IMR-90 (cell line): ENCODE measurements around the gene P4HA2. TPM values are rescaled to one million over a fixed set of nuclear protein-coding genes. Genes with fewer than 3 reads are reported as not detected.
A peak's percentile ranks its signal among the peaks of the same experiment; 100 is the strongest.

ENCODE experiments used
- ATAC-seq: fragments of 200-7000 bp; cut with Tn5 transposase; 2 replicates; pipeline ENCODE4 v1.9.1; 2020; ENCODE audit warnings: low read depth, mild to moderate bottlenecking, moderate library complexity
- BruUV-seq: library from RNA; stranded (reverse); fragments of 400-500 nt; replicated peaks from 2 replicates; lab custom pipeline; 2021; lab: Mats Ljungman, UMichigan
- CTCF ChIA-PET: fragments of 300-600 bp; formaldehyde crosslinking; extraction: SDS; loops from one replicate; lab custom pipeline; 2021; ENCODE audit warnings: antibody characterized with exemption; lab: Yijun Ruan, JAX
- POLR2A ChIA-PET: fragments of 300-600 bp; sonication (Branson Sonifier 250); formaldehyde crosslinking; loops from one replicate; lab custom pipeline; 2022; ENCODE audit warnings: antibody characterized with exemption; ENCODE audit not compliant: unreplicated experiment; lab: Charles Lee
- DNase-seq: peaks from one replicate; pipeline ENCODE4 v3.0.0; 2013
- H2AFZ ChIP-seq: replicated peaks from 2 replicates; pipeline ENCODE3; 2013; ENCODE audit warnings: low read length, mild to moderate bottlenecking; ENCODE audit not compliant: poor library complexity
- H2AK5ac ChIP-seq: 2 replicates; pipeline ENCODE4 v1.6.1; 2013; ENCODE audit warnings: low read depth, low read length, inconsistent platforms
- H2AK9ac ChIP-seq: replicated peaks from 2 replicates; pipeline ENCODE3; 2013; ENCODE audit warnings: mild to moderate bottlenecking, low read depth, low read length, moderate library complexity; ENCODE audit not compliant: poor library complexity
- H2BK120ac ChIP-seq: 2 replicates; pipeline ENCODE4 v1.6.1; 2013; ENCODE audit warnings: low read depth, low read length, inconsistent platforms
- H2BK15ac ChIP-seq: 3 replicates; pipeline ENCODE4 v1.6.1; 2013; ENCODE audit warnings: low read depth, low read length, inconsistent platforms
- H2BK20ac ChIP-seq: 2 replicates; pipeline ENCODE4 v1.6.1; 2013; ENCODE audit warnings: low read depth, mild to moderate bottlenecking, inconsistent platforms, low read length, moderate library complexity
- H2BK5ac ChIP-seq: 2 replicates; pipeline ENCODE4 v1.6.1; 2013; ENCODE audit warnings: mild to moderate bottlenecking, low read depth, low read length, inconsistent platforms; ENCODE audit not compliant: poor library complexity, severe bottlenecking
- H3K14ac ChIP-seq: replicated peaks from 2 replicates; pipeline ENCODE4 v1.6.1; 2013; ENCODE audit warnings: low read depth, low read length, inconsistent platforms
- H3K18ac ChIP-seq: 2 replicates; pipeline ENCODE4 v1.6.1; 2013; ENCODE audit warnings: low read depth, low read length, control low read depth
- H3K23ac ChIP-seq: 2 replicates; pipeline ENCODE4 v1.6.1; 2013; ENCODE audit warnings: low read depth, low read length, inconsistent platforms
- H3K27ac ChIP-seq: 2 replicates; pipeline ENCODE4 v1.5.1; 2013; ENCODE audit warnings: mild to moderate bottlenecking, control low read depth, low read length; ENCODE audit not compliant: insufficient read depth
- H3K27me3 ChIP-seq: 2 replicates; pipeline ENCODE4 v1.6.1; 2013; ENCODE audit warnings: low read length; ENCODE audit not compliant: control insufficient read depth, insufficient read depth
- H3K36me3 ChIP-seq: 2 replicates; pipeline ENCODE4 v1.6.1; 2013; ENCODE audit warnings: low read length, mixed read lengths; ENCODE audit not compliant: control insufficient read depth, insufficient read depth
- H3K4ac ChIP-seq: 2 replicates; pipeline ENCODE4 v1.6.1; 2013; ENCODE audit warnings: low read depth, low read length, inconsistent platforms
- H3K4me1 ChIP-seq: 2 replicates; pipeline ENCODE4 v1.6.1; 2013; ENCODE audit warnings: low read length, mixed read lengths; ENCODE audit not compliant: control insufficient read depth, insufficient read depth
- H3K4me2 ChIP-seq: 2 replicates; pipeline ENCODE4 v1.6.1; 2013; ENCODE audit warnings: low read depth, mild to moderate bottlenecking, control low read depth, low read length, moderate library complexity
- H3K4me3 ChIP-seq: 2 replicates; pipeline ENCODE4 v1.5.1; 2013; ENCODE audit warnings: low read depth, mild to moderate bottlenecking, control low read depth, low read length, moderate library complexity; ENCODE audit not compliant: insufficient read depth
- H3K56ac ChIP-seq: 2 replicates; pipeline ENCODE4 v1.6.1; 2013; ENCODE audit warnings: low read length, inconsistent platforms; ENCODE audit not compliant: insufficient read depth; ENCODE audit errors: extremely low read depth
- H3K79me1 ChIP-seq, 2 experiments: 2 replicates each; pipeline ENCODE4 v1.6.1; 2013; ENCODE audit warnings: low read length in 2 of 2, inconsistent platforms in 1 of 2, low read depth in 1 of 2
- H3K9ac ChIP-seq: 2 replicates; pipeline ENCODE4 v1.6.1; 2013; ENCODE audit warnings: low read depth, low read length, control low read depth
- H3K9me1 ChIP-seq: 2 replicates; pipeline ENCODE4 v1.6.1; 2013; ENCODE audit warnings: low read length, inconsistent platforms; ENCODE audit not compliant: insufficient read depth
- H3K9me3 ChIP-seq: 2 replicates; pipeline ENCODE4 v1.6.1; 2013; ENCODE audit warnings: low read length; ENCODE audit not compliant: control insufficient read depth, insufficient read depth
- H4K20me1 ChIP-seq: 2 replicates; pipeline ENCODE4 v1.6.1; 2013; ENCODE audit warnings: low read length, inconsistent platforms; ENCODE audit not compliant: insufficient read depth
- H4K5ac ChIP-seq: 2 replicates; pipeline ENCODE4 v1.6.1; 2013; ENCODE audit warnings: mild to moderate bottlenecking, low read depth, low read length, control low read depth
- H4K8ac ChIP-seq, 2 experiments: 2 replicates each; pipeline ENCODE4 v1.6.1; 2013; ENCODE audit warnings: low read depth in 2 of 2, low read length in 2 of 2, control low read depth in 1 of 2, inconsistent platforms in 1 of 2
- H4K91ac ChIP-seq: 2 replicates; pipeline ENCODE4 v1.6.1; 2013; ENCODE audit warnings: low read depth, low read length, inconsistent platforms; ENCODE audit not compliant: insufficient read depth
- BHLHE40 ChIP-seq: fragments of 150-350 bp; IDR thresholded peaks from 2 replicates; pipeline ENCODE4 v1.6.1; 2016; ENCODE audit warnings: mild to moderate bottlenecking, low read depth, low read length
- CEBPB ChIP-seq: IDR thresholded peaks from 2 replicates; pipeline ENCODE4 v1.6.1; 2012; ENCODE audit warnings: low read depth, low read length, improper control_type of control experiment
- CHD1 ChIP-seq: IDR thresholded peaks from 2 replicates; pipeline ENCODE4 v1.6.1; 2012; ENCODE audit warnings: low read depth, low read length, improper control_type of control experiment
- CTCF ChIP-seq: conservative IDR thresholded peaks from 2 replicates; pipeline ENCODE4 v1.5.1; 2012; ENCODE audit warnings: mild to moderate bottlenecking, low read depth, low read length, improper control_type of control experiment
- FOS ChIP-seq: fragments of 150-350 bp; IDR thresholded peaks from 2 replicates; pipeline ENCODE4 v1.6.1; 2016; ENCODE audit warnings: low read depth, low read length
- MAFK ChIP-seq: IDR thresholded peaks from 2 replicates; pipeline ENCODE4 v1.6.1; 2012; ENCODE audit warnings: low read depth, low read length, improper control_type of control experiment
- MAZ ChIP-seq: IDR thresholded peaks from 2 replicates; pipeline ENCODE4 v1.6.1; 2012; ENCODE audit warnings: low read depth, mild to moderate bottlenecking, low read length, improper control_type of control experiment, moderate library complexity, borderline replicate concordance
- MXI1 ChIP-seq: IDR thresholded peaks from 2 replicates; pipeline ENCODE4 v1.6.1; 2012; ENCODE audit warnings: low read depth, mild to moderate bottlenecking, low read length, moderate library complexity, borderline replicate concordance
- POLR2A ChIP-seq: IDR thresholded peaks from 2 replicates; pipeline ENCODE4 v1.6.1; 2012; ENCODE audit warnings: mild to moderate bottlenecking, low read depth, low read length
- RAD21 ChIP-seq: IDR thresholded peaks from 2 replicates; pipeline ENCODE4 v1.6.1; 2012; ENCODE audit warnings: low read length, improper control_type of control experiment
- RCOR1 ChIP-seq: IDR thresholded peaks from 2 replicates; pipeline ENCODE4 v1.6.1; 2012; ENCODE audit warnings: mild to moderate bottlenecking, low read length, improper control_type of control experiment; ENCODE audit not compliant: insufficient replicate concordance
- RFX5 ChIP-seq: IDR thresholded peaks from 2 replicates; pipeline ENCODE4 v1.8.0; 2012; ENCODE audit warnings: low read depth, mild to moderate bottlenecking, low read length, moderate library complexity
- SMC3 ChIP-seq: fragments of 150-350 bp; IDR thresholded peaks from 2 replicates; pipeline ENCODE4 v1.6.1; 2016; ENCODE audit warnings: low read depth, mild to moderate bottlenecking, antibody characterized with exemption, low read length, moderate library complexity
- USF2 ChIP-seq: fragments of 150-350 bp; IDR thresholded peaks from 2 replicates; pipeline ENCODE4 v1.6.1; 2017; ENCODE audit warnings: mild to moderate bottlenecking, antibody characterized with exemption, low read length, low read depth
- WGBS, 2 experiments: methylation state at CpG; one replicate each; pipeline versions ENCODE4 v1.1.5 to v1.1.7; 2013; ENCODE audit warnings: missing lambda C conversion rate in 2 of 2; ENCODE audit not compliant: insufficient read length in 1 of 2; ENCODE audit errors: extremely low coverage in 2 of 2; 5-methylcytosine and 5-hydroxymethylcytosine counted together
- dilution Hi-C: fragments of 300-500 bp; cut with HindIII; formaldehyde crosslinking; loops from one replicate; pipeline ENCODE4 v1.14.3; 2018; ENCODE audit warnings: low sequenced_read_pairs; ENCODE audit not compliant: unreplicated experiment
- in situ Hi-C: fragments of 300-500 bp; cut with MboI; formaldehyde crosslinking; loops from 3 replicates; pipeline ENCODE4 v1.14.3; 2019; ENCODE audit warnings: low sequenced_read_pairs, inconsistent platforms, mixed read lengths
- intact Hi-C: fragments of 100-400 bp; cut with micrococcal nuclease; formaldehyde crosslinking; loops from 2 replicates; pipeline ENCODE4 v1.10.0; 2022
- polyA plus RNA-seq, 3 experiments: library from polyadenylated mRNA; depleted of rRNA; stranded (reverse); fragments of >200 nt; gene quantifications; 2 replicates each; pipeline ENCODE4 v1.2.3, GENCODE V29; 2012; ENCODE audit warnings: low replicate concordance in 1 of 3
- total RNA-seq: library from RNA; depleted of rRNA; stranded (reverse); fragments of >200 nt; gene quantifications from 2 replicates; pipeline ENCODE4 v1.2.3, GENCODE V29; 2012
- TF ChIP-seq, protein P1 (sequence below): fragments of 150-350 bp; IDR thresholded peaks from 2 replicates; pipeline ENCODE4 v1.6.1; 2016; ENCODE audit warnings: low read depth, mild to moderate bottlenecking, low read length, moderate library complexity, borderline replicate concordance

The P4HA2 gene
- total and polyA plus RNA-seq, 2 of the 4 experiments (the other 2 are of a cell fraction) = 186 to 225 TPM

DNA sequence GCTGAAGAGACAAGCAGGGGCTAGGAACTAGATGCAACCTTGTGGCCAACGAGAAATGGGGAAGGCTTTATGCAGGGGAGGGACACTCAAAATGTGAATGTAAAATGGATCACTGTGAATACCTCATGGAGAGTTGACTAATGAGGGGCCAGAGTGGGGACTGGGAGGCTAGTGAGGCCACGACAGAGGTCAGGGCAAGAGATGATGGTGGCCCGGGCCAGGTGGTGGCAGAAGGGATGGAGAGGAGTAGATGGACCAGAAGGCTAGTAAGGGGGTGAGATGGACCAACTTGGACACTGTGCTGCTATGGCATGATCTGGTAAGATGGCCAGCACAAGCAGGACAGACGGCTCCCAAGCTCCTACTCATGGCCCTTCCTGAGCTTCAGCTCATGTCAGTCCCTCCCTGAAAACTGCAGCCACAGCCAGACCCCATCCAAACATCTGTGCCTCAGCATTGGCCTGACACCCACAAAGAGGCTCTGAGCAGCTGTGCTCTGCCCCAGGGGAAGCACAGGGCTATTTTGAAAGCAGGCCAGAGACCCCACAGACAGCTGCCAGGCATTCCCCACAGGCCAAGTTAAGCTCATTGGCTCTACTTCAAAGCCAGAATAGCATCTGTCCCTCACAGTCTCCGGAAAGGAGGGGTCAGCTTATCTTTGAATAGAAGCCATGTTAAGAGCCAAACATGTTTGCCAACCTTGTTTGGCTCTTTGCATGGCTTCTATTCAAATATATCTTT, 22.1 kb downstream of the P4HA2 start:
- H3K27me3 ChIP-seq = no peaks in the 10 kb centered on the region
- H3K27ac ChIP-seq = no peak overlapping the region
- H2BK15ac ChIP-seq = no peak overlapping the region
- no peak overlapping the region for H4K8ac ChIP-seq
- BruUV-seq = no TSS peak
- in situ Hi-C loops = no loop called here
- no peak overlapping the region for H2BK20ac ChIP-seq
- intact Hi-C loops = no loop called here
- H2BK120ac ChIP-seq = no peak overlapping the region
- H3K36me3 ChIP-seq = peaks cover 66% of the 10 kb centered on the region
- no peak overlapping the region for H4K5ac ChIP-seq
- no peak overlapping the region for H3K4ac ChIP-seq
- peak overlapping the region; percentile 31 for H2AK9ac ChIP-seq
- H3K4me1 ChIP-seq = peaks cover 7% of the 10 kb centered on the region
- H2BK5ac ChIP-seq = no peak overlapping the region
- peaks cover 31% of the 10 kb centered on the region for H3K9me1 ChIP-seq
- no peak overlapping the region for H3K23ac ChIP-seq
- H4K20me1 ChIP-seq = peaks cover 11% of the 10 kb centered on the region; the same call in 1 of the 2 replicates
- H3K4me2 ChIP-seq = no peak overlapping the region
- no peak overlapping the region for H2AK5ac ChIP-seq
- H2AFZ ChIP-seq = no peak overlapping the region
- H4K91ac ChIP-seq = no peak overlapping the region
- DNase-seq (peak; percentile 25), ATAC-seq (peak; percentile 10; the same call in 1 of the 2 replicates)
- H3K79me1 ChIP-seq = peaks cover 18 to 32% of the 10 kb centered on the region in 2 experiments
- POLR2A ChIA-PET = no interaction called here
- H3K4me3 ChIP-seq = no peak overlapping the region
- H3K56ac ChIP-seq = no peak overlapping the region
- 74% methylated on average over 3 of the region's 5 CpGs; no CpG with 5 or more reads in 1 of the 2 experiments for WGBS, 2 experiments
- dilution Hi-C loops = no loop called here
- H3K9me3 ChIP-seq = no peaks in the 10 kb centered on the region
- CTCF ChIA-PET = interaction anchor here (1.5 kb wide), 2 partner anchors 15 to 20 kb away, joined by 3 to 6 read pairs; no protein-coding TSS in a partner anchor
- no peak overlapping the region for H3K14ac ChIP-seq
- no peak overlapping the region for H3K18ac ChIP-seq
- no peak overlapping the region for H3K9ac ChIP-seq
- TF ChIP-seq RCOR1 (no peak), MAZ (no peak), SMC3 (no peak), CTCF (no peak), MXI1 (no peak), BHLHE40 (no peak), RAD21 (no peak), CEBPB (no peak), RFX5 (no peak), MAFK (no peak), USF2 (no peak), POLR2A (no peak), CHD1 (no peak), FOS (no peak)
- TF ChIP-seq, protein P1, sequence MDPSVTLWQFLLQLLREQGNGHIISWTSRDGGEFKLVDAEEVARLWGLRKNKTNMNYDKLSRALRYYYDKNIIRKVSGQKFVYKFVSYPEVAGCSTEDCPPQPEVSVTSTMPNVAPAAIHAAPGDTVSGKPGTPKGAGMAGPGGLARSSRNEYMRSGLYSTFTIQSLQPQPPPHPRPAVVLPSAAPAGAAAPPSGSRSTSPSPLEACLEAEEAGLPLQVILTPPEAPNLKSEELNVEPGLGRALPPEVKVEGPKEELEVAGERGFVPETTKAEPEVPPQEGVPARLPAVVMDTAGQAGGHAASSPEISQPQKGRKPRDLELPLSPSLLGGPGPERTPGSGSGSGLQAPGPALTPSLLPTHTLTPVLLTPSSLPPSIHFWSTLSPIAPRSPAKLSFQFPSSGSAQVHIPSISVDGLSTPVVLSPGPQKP = no peak
